OCI-LY3 (cell line): ENCODE results near the gene TRIO.

ENCODE experiments used
- EZH2phosphoT487 ChIP-seq: fragments of 200-600 bp; shearing (Covaris generic); IDR thresholded peaks from 2 replicates; pipeline ENCODE4 v1.6.1; 2018; ENCODE audit warnings: antibody characterized with exemption, mixed run types, low read depth
- TF ChIP-seq, protein P1 (sequence below): fragments of 200-600, 300-600 bp; sonication (generic); IDR thresholded peaks from 2 replicates; pipeline ENCODE4 v1.5.1; 2014; ENCODE audit warnings: antibody characterized with exemption, low read length, low read depth

DNA sequence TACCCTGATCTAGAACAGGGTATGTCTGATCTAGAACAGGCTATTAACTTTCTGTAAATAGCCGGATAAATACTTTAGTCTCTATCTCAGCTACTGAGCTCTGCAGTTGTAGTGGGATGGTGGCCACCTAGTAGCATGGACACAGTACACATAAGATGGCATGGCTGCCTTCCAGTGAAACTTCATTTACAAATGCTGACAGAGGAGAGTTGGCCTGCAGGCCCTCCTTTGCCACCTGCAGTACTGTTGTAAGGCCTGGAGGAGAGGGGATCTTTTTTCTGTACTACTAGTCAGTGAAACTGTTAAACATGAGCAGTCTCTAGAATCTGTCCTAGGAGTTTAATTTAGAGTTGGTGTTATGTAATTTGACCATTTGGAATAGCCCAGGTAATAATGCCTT, 86.0 kb downstream of the TRIO start:
- TF ChIP-seq, protein P1, sequence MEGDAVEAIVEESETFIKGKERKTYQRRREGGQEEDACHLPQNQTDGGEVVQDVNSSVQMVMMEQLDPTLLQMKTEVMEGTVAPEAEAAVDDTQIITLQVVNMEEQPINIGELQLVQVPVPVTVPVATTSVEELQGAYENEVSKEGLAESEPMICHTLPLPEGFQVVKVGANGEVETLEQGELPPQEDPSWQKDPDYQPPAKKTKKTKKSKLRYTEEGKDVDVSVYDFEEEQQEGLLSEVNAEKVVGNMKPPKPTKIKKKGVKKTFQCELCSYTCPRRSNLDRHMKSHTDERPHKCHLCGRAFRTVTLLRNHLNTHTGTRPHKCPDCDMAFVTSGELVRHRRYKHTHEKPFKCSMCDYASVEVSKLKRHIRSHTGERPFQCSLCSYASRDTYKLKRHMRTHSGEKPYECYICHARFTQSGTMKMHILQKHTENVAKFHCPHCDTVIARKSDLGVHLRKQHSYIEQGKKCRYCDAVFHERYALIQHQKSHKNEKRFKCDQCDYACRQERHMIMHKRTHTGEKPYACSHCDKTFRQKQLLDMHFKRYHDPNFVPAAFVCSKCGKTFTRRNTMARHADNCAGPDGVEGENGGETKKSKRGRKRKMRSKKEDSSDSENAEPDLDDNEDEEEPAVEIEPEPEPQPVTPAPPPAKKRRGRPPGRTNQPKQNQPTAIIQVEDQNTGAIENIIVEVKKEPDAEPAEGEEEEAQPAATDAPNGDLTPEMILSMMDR, result no peak
- no peak for TF ChIP-seq EZH2phosphoT487
